ENCODE results near the gene POMT1. TPM values are rescaled to one million over a fixed set of nuclear protein-coding genes. Genes with fewer than 3 reads are reported as not detected.
"Not testable (repeated sequence)": the region's sequence is repeated elsewhere in the genome, so short reads cannot be mapped to it uniquely, and the experiment has no call there.

Gene POMT1
- polyA plus RNA-seq, 1 donor, result 23.6 TPM

DNA sequence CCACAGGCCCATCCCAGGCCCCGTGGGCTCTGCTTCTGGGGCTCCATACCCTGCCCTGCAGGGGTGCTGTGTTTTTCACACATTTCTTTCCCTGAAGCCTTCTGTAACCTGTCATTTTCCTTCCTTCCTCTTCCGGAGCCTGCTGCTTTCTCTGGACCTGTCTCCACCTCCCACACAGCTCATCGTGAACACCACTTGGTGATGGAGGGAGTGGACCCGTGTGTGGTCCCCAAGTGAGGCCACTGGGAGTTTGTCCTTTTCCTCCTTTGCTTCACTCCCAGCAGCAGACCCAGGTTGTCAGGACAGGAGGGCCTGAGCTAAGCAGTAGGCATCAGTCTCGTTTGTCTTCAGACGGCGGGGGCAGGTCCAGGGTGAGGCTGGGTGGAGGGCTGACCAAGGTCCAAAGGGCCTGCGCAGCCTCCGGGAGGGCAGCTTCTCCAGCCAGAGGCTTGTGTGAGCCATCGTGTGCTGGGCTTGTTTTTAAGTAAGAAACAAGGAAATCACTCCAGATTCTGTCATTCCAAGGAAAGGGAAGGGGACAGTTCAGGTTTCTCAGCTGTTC is 5.8 kb upstream of the POMT1 start:
- DNase-seq (ENCODE audit: low read depth), result no peak

DNA sequence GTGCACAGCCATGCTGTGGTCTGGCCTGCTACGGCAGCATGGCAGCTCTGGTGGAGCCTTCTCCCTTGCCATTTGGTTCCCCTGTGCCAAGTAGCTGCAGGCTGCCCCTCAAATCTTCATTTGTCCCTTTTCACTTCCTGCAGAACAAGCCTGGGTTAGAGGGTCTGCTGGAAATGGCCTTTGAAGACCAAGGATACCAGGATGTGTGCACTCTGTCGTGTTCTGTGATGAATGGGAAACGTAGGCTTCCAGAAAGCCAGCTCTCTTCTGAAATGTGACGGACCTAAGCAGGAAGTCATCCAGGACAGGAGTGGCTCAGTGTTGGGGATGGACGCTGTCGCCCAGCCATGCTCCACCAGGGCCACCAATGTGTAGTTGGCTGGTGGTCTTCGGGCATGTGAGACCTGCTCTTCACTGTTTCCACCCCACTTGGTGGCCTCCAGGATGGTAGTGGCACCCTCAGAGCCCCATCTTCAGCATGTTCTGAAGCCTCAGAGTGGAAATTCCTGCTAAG is 3.4 kb upstream of the POMT1 start:
- no peak for DNase-seq (ENCODE audit: low read depth)

- DNase-seq (ENCODE audit: low read depth), result no peak
Measured at GRCh38 chr9:131500377-131500776, 2.3 kb upstream of the POMT1 start.

GRCh38 chr9:131500939-131501541 is 1.7 kb upstream of the POMT1 start:
- no peak for DNase-seq (ENCODE audit: low read depth)

DNA sequence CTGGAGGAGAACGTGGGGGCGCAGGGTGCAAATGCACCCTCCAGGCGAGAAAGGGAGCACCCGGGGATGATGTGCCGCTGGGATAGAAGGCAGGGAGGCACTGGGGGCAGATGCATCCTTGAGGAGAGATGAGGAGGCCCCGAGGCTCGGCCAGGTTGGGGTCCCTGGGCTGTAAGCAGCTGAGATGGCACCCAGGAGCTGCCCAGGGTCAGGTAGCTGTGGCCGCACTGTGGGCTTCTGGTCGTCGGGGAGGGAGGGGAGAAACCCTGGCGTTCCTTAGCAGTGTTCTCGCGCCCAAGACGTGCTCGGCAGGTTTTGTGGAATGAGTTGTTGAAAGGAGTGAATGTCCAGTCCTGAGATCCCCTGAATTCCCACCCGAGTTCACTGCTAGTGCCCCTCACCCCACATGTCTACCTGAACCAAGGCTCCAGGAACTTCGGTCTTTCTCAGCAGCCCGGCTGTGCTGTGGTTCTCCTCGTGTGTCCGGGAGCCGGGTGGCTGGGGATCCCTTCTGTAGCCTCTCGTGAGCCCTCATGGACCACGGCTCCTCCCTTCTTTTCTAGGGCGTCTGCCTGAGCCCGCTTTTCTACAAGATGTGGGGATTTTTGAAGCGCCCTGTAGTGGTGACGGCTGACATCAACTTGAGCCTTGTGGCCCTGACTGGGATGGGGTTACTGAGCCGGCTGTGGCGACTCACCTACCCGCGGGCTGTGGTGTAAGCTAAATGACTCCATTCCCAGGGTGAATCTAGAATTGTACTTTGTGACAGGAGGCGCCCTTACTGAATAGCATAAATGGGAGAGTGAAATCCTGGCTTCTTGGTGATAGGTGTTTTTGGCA is 1.1 kb downstream of the POMT1 start:
- no peak for DNase-seq (ENCODE audit: low read depth)

DNA sequence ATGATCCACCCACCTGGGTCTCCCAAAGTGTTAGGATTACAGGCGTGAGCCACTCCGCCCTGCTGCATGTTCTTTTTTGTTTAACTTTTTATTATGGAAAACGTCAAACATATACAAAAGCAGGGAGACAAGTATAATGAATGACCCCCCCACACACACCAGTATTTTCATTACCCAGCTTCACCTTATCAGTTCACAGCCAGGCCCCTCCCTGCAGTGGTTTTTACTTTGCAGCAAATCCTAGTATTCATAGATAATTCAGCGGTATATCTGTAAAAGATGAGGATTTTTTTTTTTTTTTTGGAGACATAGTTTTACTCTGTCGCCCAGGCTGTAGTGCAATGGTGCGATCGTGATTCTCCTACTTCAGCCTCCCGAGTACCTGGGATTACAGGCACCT is 2.3 kb downstream of the POMT1 start:
- DNase-seq (ENCODE audit: low read depth), result no peak

DNA sequence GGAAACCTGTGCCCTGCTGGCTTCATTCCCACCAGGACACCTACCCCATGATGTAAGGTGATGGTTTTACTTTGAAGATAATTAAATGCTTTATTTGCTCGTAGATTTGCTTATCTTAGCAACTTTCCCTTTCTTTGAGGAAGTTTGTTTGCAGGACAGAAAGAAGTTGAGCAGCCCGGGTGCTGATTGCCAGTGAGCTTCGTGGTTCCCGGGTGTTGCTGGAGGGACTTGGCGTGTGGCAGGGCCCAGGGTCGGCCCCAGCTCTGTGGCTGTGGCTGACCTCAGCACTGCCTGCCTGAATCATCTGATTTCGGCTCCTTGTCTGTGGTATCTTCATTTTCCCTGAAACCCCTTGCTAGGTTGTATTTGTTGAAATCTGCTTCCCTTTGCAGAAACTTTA is 8.7 kb downstream of the POMT1 start:
- no peak for DNase-seq (ENCODE audit: low read depth)

DNA sequence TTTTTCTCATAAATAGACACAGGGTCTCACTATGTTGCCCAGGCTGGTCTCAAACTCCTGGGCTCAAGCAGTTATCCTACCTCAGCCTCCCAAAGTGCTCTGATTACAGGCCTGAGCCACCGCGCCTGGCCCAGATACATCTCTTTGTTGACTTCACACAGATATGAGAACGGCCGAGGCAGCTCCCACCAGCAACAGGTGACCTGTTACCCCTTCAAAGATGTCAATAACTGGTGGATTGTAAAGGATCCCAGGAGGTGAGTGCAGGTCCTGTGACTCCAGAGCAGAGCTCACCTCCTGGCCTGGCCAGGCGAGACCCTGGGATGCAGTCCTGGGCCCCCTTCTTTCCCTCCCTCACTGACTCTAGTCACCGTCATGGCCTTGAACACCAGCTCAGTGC is 9.2 kb downstream of the POMT1 start:
- DNase-seq (ENCODE audit: low read depth), result no peak

- no peak for DNase-seq (ENCODE audit: low read depth)
Measured at GRCh38 chr9:131513177-131513576, 10.5 kb downstream of the POMT1 start.

DNA sequence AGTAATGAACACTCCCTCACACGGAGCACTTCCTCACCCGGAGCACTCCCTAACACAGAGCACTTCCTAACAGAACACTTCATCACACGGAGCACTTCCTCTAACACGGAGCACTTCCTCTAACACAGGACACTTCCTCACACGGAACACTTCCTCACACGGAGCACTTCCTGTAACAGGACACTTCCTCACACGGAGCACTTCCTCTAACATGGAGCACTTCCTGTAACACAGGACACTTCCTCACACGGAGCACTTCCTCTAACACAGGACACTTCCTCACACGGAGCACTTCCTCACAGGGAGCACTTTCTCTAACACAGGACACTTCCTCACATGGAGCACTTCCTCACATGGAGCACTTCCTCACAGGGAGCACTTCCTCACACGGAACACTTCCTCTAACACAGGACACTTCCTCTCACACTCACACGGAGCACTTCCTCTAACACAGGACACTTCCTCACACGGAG is 12.9 kb downstream of the POMT1 start:
- not testable (repeated sequence) for DNase-seq (ENCODE audit: low read depth)

- DNase-seq (ENCODE audit: low read depth), result no peak
Measured at GRCh38 chr9:131516100-131516499, 13.4 kb downstream of the POMT1 start.

- DNase-seq (ENCODE audit: low read depth), result no peak
Measured at GRCh38 chr9:131516930-131517329, 14.2 kb downstream of the POMT1 start.

- no peak for DNase-seq (ENCODE audit: low read depth)
Measured at GRCh38 chr9:131517761-131518190, 15.1 kb downstream of the POMT1 start.

DNA sequence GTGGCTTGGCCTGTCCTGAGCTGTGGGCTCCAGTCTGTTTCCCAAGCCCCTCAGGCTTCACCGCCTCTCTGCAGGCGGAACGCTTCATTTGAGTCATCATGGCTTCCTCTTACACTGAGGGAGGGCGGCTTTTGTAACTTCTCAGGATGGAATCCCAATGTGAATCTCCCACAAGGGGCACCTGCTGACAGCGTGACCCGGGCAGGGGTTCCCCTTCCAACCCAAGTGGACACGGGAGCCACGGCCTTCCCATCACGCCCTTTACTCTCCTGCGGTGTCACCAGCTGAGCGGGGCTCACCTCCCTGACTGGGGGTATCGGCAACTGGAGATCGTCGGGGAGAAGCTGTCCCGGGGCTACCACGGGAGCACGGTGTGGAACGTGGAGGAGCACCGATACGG is 15.8 kb downstream of the POMT1 start:
- no peak for DNase-seq (ENCODE audit: low read depth)

GRCh38 chr9:131520503-131520902 is 17.8 kb downstream of the POMT1 start:
- DNase-seq (ENCODE audit: low read depth), result no peak

- no peak for DNase-seq (ENCODE audit: low read depth)
Measured at GRCh38 chr9:131521203-131521602, 18.5 kb downstream of the POMT1 start.

DNA sequence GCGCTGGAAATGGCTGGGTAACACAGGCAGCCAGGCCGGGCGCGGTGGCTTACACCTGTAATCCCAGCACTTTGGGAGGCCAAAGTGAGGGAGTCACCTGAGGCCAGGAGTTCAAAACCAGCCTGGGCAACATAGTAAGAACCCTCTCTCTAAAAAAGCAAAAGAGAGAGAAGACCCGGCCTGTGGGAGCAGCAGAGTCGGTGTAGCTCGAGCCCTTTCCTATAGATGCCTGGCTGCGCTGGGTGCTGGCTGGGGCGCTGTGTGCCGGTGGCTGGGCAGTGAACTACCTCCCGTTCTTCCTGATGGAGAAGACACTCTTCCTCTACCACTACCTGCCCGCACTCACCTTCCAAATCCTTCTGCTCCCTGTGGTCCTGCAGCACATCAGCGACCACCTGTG is 19.1 kb downstream of the POMT1 start:
- DNase-seq (ENCODE audit: low read depth), result no peak

DNA sequence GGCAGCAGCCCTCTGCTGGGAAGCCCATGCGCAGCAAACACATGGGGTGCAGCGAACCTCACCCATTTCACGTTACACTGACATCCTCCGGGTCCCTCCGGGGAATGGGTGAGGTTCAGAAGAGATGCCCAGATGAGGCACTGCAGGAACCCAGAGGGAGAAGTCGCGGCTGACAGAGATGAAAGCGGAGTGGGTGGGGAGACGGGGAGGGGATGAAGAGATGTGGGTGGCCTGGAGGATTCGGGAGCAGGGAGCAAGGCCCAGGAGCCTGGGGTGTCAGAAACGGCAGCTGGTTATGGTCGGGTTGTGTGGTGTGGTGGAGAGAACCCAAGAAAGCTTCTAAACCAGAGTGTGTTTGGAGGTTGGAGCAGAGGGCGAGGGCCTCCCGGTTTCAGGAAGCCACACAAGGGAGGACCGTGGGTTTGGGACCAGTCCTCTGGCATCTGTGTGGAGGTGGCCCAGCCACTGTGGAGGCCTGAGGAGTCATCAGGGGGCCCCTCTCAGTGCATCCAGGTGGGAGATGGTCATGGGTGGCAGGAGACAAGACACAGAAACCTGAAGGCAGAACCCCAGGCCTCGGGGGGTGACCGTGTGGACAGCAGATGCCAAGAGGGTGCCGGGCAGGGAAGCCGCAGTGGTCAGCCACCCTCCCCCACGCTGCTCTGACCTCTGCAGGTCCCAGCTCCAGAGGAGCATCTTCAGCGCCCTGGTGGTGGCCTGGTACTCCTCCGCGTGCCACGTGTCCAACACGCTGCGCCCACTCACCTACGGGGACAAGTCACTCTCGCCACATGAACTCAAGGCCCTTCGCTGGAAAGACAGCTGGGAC is 19.8 kb downstream of the POMT1 start:
- DNase-seq (ENCODE audit: low read depth), result no peak

DNA sequence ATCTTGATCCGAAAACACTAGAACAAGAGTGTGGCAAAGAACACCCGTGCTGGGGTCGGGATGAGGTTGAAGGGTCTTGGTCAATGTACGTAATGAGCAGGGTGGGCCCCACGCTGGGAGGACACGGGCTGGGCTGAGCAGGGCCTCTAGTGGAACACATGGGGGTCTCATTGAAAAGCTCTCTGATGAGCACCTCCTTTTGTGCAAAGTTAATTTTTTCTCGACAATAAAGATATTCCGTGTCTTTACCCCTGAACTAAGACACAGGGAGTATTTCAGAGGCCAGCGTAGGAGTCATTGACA is 20.3 kb downstream of the POMT1 start:
- DNase-seq (ENCODE audit: low read depth), result no peak

GRCh38 chr9:131523451-131524435 is 21.0 kb downstream of the POMT1 start:
- no peak for DNase-seq (ENCODE audit: low read depth)
